Panc1 (cell line): Measurements from ENCODE around the gene ZBTB11. TPM values are rescaled to one million over a fixed set of nuclear protein-coding genes. Genes with fewer than 3 reads are reported as not detected.

Source experiments
- ATAC-seq: fragments of 200-7000 bp; cut with Tn5 transposase; 2 replicates; pipeline ENCODE4 v1.9.1; 2020; ENCODE audit warnings: mild to moderate bottlenecking, moderate library complexity
- BruUV-seq: library from RNA; stranded (reverse); fragments of 400-500 nt; replicated peaks from 2 replicates; lab custom pipeline; 2021; lab: Mats Ljungman, UMichigan
- CTCF ChIA-PET: fragments of 300-600 bp; sonication (Branson Sonifier 250); formaldehyde crosslinking; loops from one replicate; lab custom pipeline; 2022; ENCODE audit warnings: antibody characterized with exemption; lab: Charles Lee
- POLR2A ChIA-PET: fragments of 300-600 bp; sonication (Branson Sonifier 250); formaldehyde crosslinking; loops from one replicate; lab custom pipeline; 2022; ENCODE audit warnings: antibody characterized with exemption; lab: Charles Lee
- DNase-seq: peaks from one replicate; pipeline ENCODE4 v3.0.0-alpha.2; 2010; ENCODE audit warnings: low read depth, low spot score
- H3K27ac ChIP-seq: 2 replicates; pipeline ENCODE4 v1.5.1; 2011; ENCODE audit warnings: mild to moderate bottlenecking, low read length, inconsistent platforms
- H3K27me3 ChIP-seq: fragments of 200-500 bp; sonication (Bioruptor generic); 2 replicates; pipeline ENCODE4 v1.6.0; 2014; ENCODE audit warnings: low read length, inconsistent platforms; ENCODE audit not compliant: control insufficient read depth, insufficient read depth
- H3K36me3 ChIP-seq: fragments of 200-500 bp; sonication (Bioruptor generic); 2 replicates; pipeline ENCODE4 v1.5.1; 2014; ENCODE audit warnings: inconsistent platforms, mild to moderate bottlenecking, low read length, moderate library complexity; ENCODE audit not compliant: control insufficient read depth, insufficient read depth
- H3K4me1 ChIP-seq: 2 replicates; pipeline ENCODE4 v1.5.1; 2011; ENCODE audit warnings: inconsistent platforms, mild to moderate bottlenecking, low read length, moderate library complexity; ENCODE audit not compliant: control insufficient read depth, insufficient read depth
- H3K4me3 ChIP-seq, 2 experiments: 2 replicates each; pipeline ENCODE4 v1.5.1; 2011 to 2012; ENCODE audit warnings: low read depth in 2 of 2, low read length in 2 of 2, mild to moderate bottlenecking in 2 of 2, inconsistent platforms in 1 of 2, moderate library complexity in 1 of 2
- H3K9me3 ChIP-seq: fragments of 200-500 bp; sonication (Bioruptor generic); 2 replicates; pipeline ENCODE4 v1.5.1; 2014; ENCODE audit warnings: low read depth, mild to moderate bottlenecking, inconsistent platforms, low read length, moderate library complexity; ENCODE audit not compliant: control insufficient read depth, insufficient read depth
- CTCF ChIP-seq: fragments of 450-650 bp; IDR thresholded peaks from 2 replicates; pipeline ENCODE4 v1.5.1; 2017; ENCODE audit warnings: mild to moderate bottlenecking
- POLR2AphosphoS5 ChIP-seq: IDR thresholded peaks from 2 replicates; pipeline ENCODE4 v1.6.1; 2012; ENCODE audit warnings: mild to moderate bottlenecking, low read depth, low read length, moderate library complexity
- SIN3A ChIP-seq: IDR thresholded peaks from 2 replicates; pipeline ENCODE4 v1.6.1; 2012; ENCODE audit warnings: low read depth, mild to moderate bottlenecking, low read length, moderate library complexity, borderline replicate concordance; ENCODE audit not compliant: insufficient read depth
- TCF7L2 ChIP-seq: IDR thresholded peaks from 2 replicates; pipeline ENCODE4 v1.6.1; 2011; ENCODE audit warnings: mild to moderate bottlenecking, low read depth, low read length, inconsistent platforms
- in situ Hi-C: cut with HindIII; loops from 2 replicates; pipeline ENCODE4 v1.10.0; 2016; ENCODE audit warnings: low sequenced_read_pairs, low pct_unique_long_range_greater_than_20kb
- intact Hi-C: fragments of 100-400 bp; cut with micrococcal nuclease; formaldehyde crosslinking; loops from one replicate; pipeline ENCODE4 v1.10.0; 2022; ENCODE audit not compliant: unreplicated experiment
- total RNA-seq: library from RNA; stranded (reverse); gene quantifications from one replicate; pipeline ENCODE4 v1.2.1, GENCODE V29; 2021; ENCODE audit not compliant: unreplicated experiment
- TF ChIP-seq, protein P1 (sequence below), 2 experiments: IDR thresholded peaks; 2 replicates each; pipeline ENCODE4 v1.6.1; 2011 to 2012; ENCODE audit warnings: low read depth in 2 of 2, control low read depth in 1 of 2, low read length in 1 of 2, mild to moderate bottlenecking in 1 of 2, moderate library complexity in 1 of 2; ENCODE audit not compliant: insufficient read depth in 1 of 2

Gene ZBTB11
- total RNA-seq, 1 experiment from 2014 or later = 20.1 TPM

DNA sequence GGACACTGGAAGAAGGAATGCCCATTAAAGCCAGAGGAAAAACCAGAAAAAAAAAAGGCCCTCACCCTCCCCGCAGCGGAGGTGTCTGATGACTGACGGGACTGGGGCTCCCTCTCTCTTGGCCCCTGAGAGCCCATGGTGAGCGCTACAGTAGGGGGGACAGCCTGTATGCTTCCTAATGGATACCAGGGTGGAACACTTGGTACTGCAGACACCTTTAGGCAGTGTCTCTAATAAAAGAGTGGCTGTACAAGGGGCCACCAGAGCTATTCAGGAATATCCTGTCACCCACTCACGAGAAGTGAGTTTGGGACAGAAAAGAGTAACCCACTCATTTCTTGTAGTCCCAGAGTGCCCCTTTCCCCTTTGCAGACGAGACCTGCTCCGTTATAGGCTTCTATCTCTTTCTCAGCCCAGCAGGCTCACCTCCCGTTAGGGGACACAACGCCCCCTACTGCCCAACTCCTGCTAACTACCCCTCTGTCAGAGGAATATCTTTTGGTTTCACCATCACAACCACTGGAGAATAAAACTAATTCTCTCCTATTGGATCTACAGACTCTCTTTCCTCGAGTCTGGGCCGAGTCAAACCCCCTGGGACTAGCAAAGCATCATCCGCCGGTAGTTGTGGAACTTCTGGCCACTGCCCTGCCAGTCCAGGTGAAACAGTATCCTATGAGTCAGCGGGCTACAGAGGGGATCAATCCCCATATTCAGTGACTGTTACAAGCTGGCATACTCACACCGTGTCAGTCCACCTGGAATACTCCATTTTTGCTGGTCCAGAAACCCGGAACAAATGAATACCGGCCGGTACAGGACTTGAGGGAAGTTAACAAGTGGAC lies 40.8 kb downstream of the ZBTB11 start:
- POLR2A ChIA-PET = interaction anchor here (0.6 kb wide), 1 partner anchor 143 kb away, joined by 4 read pairs; the partner anchor contains the start of gene NXPE3
- Histone ChIP-seq H3K27ac (no peak overlapping the region), H3K27me3 (no peaks in the 10 kb centered on the region), H3K36me3 (no peaks in the 10 kb centered on the region), H3K4me3 (no peak overlapping the region), H3K4me1 (0 out of 2 replicates have a peak, but pooled peaks cover 2% of the 10 kb centered on the region), H3K9me3 (no peaks in the 10 kb centered on the region)
- BruUV-seq = no TSS peak
- intact Hi-C loops (no loop called here), in situ Hi-C loops (no loop called here)
- peak; percentile 85 for TF ChIP-seq CTCF
- no peak for TF ChIP-seq SIN3A
- CTCF ChIA-PET = interaction anchor here (0.7 kb wide), 1 partner anchor 448 kb away, joined by 4 read pairs; no protein-coding TSS in a partner anchor
- DNase-seq (peak; percentile 22), ATAC-seq (peak; percentile 85)

GRCh38 chr3:101635345-101635744 lies 41.6 kb downstream of the ZBTB11 start:
- DNase-seq = no peak
- no peaks in the 10 kb centered on the region for H3K9me3 ChIP-seq
- no TSS peak for BruUV-seq
- no peaks in the 10 kb centered on the region for H3K27me3 ChIP-seq
- no peak overlapping the region for H3K27ac ChIP-seq
- no peaks in the 10 kb centered on the region for H3K36me3 ChIP-seq
- no peak for TF ChIP-seq CTCF
- TF ChIP-seq TCF7L2 = no peak
- TF ChIP-seq SIN3A = no peak
- TF ChIP-seq, protein P1, sequence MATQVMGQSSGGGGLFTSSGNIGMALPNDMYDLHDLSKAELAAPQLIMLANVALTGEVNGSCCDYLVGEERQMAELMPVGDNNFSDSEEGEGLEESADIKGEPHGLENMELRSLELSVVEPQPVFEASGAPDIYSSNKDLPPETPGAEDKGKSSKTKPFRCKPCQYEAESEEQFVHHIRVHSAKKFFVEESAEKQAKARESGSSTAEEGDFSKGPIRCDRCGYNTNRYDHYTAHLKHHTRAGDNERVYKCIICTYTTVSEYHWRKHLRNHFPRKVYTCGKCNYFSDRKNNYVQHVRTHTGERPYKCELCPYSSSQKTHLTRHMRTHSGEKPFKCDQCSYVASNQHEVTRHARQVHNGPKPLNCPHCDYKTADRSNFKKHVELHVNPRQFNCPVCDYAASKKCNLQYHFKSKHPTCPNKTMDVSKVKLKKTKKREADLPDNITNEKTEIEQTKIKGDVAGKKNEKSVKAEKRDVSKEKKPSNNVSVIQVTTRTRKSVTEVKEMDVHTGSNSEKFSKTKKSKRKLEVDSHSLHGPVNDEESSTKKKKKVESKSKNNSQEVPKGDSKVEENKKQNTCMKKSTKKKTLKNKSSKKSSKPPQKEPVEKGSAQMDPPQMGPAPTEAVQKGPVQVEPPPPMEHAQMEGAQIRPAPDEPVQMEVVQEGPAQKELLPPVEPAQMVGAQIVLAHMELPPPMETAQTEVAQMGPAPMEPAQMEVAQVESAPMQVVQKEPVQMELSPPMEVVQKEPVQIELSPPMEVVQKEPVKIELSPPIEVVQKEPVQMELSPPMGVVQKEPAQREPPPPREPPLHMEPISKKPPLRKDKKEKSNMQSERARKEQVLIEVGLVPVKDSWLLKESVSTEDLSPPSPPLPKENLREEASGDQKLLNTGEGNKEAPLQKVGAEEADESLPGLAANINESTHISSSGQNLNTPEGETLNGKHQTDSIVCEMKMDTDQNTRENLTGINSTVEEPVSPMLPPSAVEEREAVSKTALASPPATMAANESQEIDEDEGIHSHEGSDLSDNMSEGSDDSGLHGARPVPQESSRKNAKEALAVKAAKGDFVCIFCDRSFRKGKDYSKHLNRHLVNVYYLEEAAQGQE (IDR thresholded peaks at IDR 0.05; ENCODE audit: insufficient read depth in 1 of 2, low read depth in 2 of 2, low read length in 1 of 2) = no peak
- TF ChIP-seq POLR2AphosphoS5 = no peak
- ATAC-seq = no peak
- H3K4me3 ChIP-seq = no peak overlapping the region
- in situ Hi-C loops = no loop called here
- H3K4me1 ChIP-seq = 0 out of 2 replicates have a peak, but pooled peaks cover 2% of the 10 kb centered on the region
- CTCF ChIA-PET = interaction anchor here (0.7 kb wide), 2 partner anchors 20 to 448 kb away, joined by 3 to 4 read pairs; no protein-coding TSS in a partner anchor
- intact Hi-C loops = no loop called here
- POLR2A ChIA-PET = interaction anchor here (0.6 kb wide), 1 partner anchor 144 kb away, joined by 4 read pairs; the partner anchor contains the start of gene NXPE3
